ENCODE measurements around the gene NUP93. TPM values are rescaled to one million over a fixed set of nuclear protein-coding genes. Genes with fewer than 3 reads are reported as not detected.

NUP93 gene
- total and polyA plus RNA-seq, 4 donors = 27.4 to 59.9 (median 51.2) TPM

GRCh38 chr16:56877486-56878182 is 147.7 kb downstream of the NUP93 start:
- H3K27me3 ChIP-seq (ENCODE audit: control insufficient read depth in 3 of 3, insufficient read depth in 3 of 3, low read length in 2 of 3) = no peaks in the 10 kb centered on the region
- no peaks in the 10 kb centered on the region for H3K9me3 ChIP-seq (ENCODE audit: control insufficient read depth in 4 of 4, insufficient read depth in 3 of 4, low read length in 3 of 4)
- H3K4me3 ChIP-seq = no peak overlapping the region
- no peak for TF ChIP-seq CTCF (IDR thresholded peaks at IDR 0.05; ENCODE audit: control extremely low read depth, extremely low read depth)
- H3K9ac ChIP-seq (ENCODE audit: insufficient read depth in 1 of 2, low read length in 2 of 2) = no peak overlapping the region
- WGBS, 2 donors = 94 to 96% methylated on average over 13 of the region's 13 CpGs
- no peaks in the 10 kb centered on the region for H3K36me3 ChIP-seq (ENCODE audit: control insufficient read depth in 4 of 4, insufficient read depth in 4 of 4, low read length in 4 of 4)
- DNase-seq (no peak), ATAC-seq (ENCODE audit: insufficient read depth, low FRiP score) (no peak)
- no peak overlapping the region for H3K27ac ChIP-seq (ENCODE audit: low read depth in 1 of 2, low read length in 1 of 2)
- H3K4me1 ChIP-seq (ENCODE audit: control insufficient read depth in 5 of 5, insufficient read depth in 5 of 5, low read length in 5 of 5) = no peaks in the 10 kb centered on the region

- TF ChIP-seq CTCF (IDR thresholded peaks at IDR 0.05; ENCODE audit: control extremely low read depth, extremely low read depth) = no peak
Measured at GRCh38 chr16:56878282-56878854, 148.4 kb downstream of the NUP93 start.

GRCh38 chr16:56879276-56879675 is 149.3 kb downstream of the NUP93 start:
- H3K27ac ChIP-seq (ENCODE audit: low read depth in 1 of 2, low read length in 1 of 2) = no peak overlapping the region
- no peak for TF ChIP-seq CTCF (IDR thresholded peaks at IDR 0.05; ENCODE audit: control extremely low read depth, extremely low read depth)
- DNase-seq = no peak
- WGBS, 2 donors = 91 to 99% methylated on average over 9 of the region's 9 CpGs
- no peak overlapping the region for H3K4me3 ChIP-seq
- no peaks in the 10 kb centered on the region for H3K9me3 ChIP-seq (ENCODE audit: control insufficient read depth in 4 of 4, insufficient read depth in 3 of 4, low read length in 3 of 4)
- H3K27me3 ChIP-seq (ENCODE audit: control insufficient read depth in 3 of 3, insufficient read depth in 3 of 3, low read length in 2 of 3) = no peaks in the 10 kb centered on the region
- ATAC-seq (ENCODE audit: insufficient read depth, low FRiP score) = no peak
- H3K4me1 ChIP-seq (ENCODE audit: control insufficient read depth in 5 of 5, insufficient read depth in 5 of 5, low read length in 5 of 5) = no peaks in the 10 kb centered on the region
- no peak overlapping the region for H3K9ac ChIP-seq (ENCODE audit: insufficient read depth in 1 of 2, low read length in 2 of 2)
- no peaks in the 10 kb centered on the region for H3K36me3 ChIP-seq (ENCODE audit: control insufficient read depth in 4 of 4, insufficient read depth in 4 of 4, low read length in 4 of 4)

More at GRCh38 chr16:56878282-56878854, 148.4 kb downstream of the NUP93 start:
- no peaks in the 10 kb centered on the region for H3K36me3 ChIP-seq (ENCODE audit: control insufficient read depth in 4 of 4, insufficient read depth in 4 of 4, low read length in 4 of 4)
- WGBS, 2 donors = 93 to 95% methylated on average over 8 of the region's 8 CpGs
- H3K9ac ChIP-seq (ENCODE audit: insufficient read depth in 1 of 2, low read length in 2 of 2) = no peak overlapping the region
- DNase-seq = no peak
- no peak overlapping the region for H3K27ac ChIP-seq (ENCODE audit: low read depth in 1 of 2, low read length in 1 of 2)
- H3K4me3 ChIP-seq = no peak overlapping the region
- H3K27me3 ChIP-seq (ENCODE audit: control insufficient read depth in 3 of 3, insufficient read depth in 3 of 3, low read length in 2 of 3) = no peaks in the 10 kb centered on the region
- H3K9me3 ChIP-seq (ENCODE audit: control insufficient read depth in 4 of 4, insufficient read depth in 3 of 4, low read length in 3 of 4) = no peaks in the 10 kb centered on the region
- no peaks in the 10 kb centered on the region for H3K4me1 ChIP-seq (ENCODE audit: control insufficient read depth in 5 of 5, insufficient read depth in 5 of 5, low read length in 5 of 5)
- no peak for ATAC-seq (ENCODE audit: insufficient read depth, low FRiP score)
